ENCODE data around the gene BMP5. TPM values are rescaled to one million over a fixed set of nuclear protein-coding genes. Genes with fewer than 3 reads are reported as not detected.

Gene BMP5
- total RNA-seq, 4 donors from 2014 or later: 0.13 TPM; not detected in 3

GRCh38 chr6:55822815-55823214 lies 52.6 kb downstream of the BMP5 start:
- TF ChIP-seq POLR2AphosphoS5 (IDR thresholded peaks at IDR 0.05) (no peak), POLR2A (IDR thresholded peaks at IDR 0.05) (no peak), EP300 (IDR thresholded peaks at IDR 0.05) (no peak), CTCF (IDR thresholded peaks at IDR 0.05) (no peak)
- 85% methylated on average over 2 of the region's 2 CpGs for WGBS

GRCh38 chr6:55822005-55822404 lies 53.4 kb downstream of the BMP5 start:
- H3K4me1 ChIP-seq: no peaks in the 10 kb centered on the region
- WGBS: 78% methylated on average over 2 of the region's 2 CpGs
- no peaks in the 10 kb centered on the region for H3K27me3 ChIP-seq
- no peaks in the 10 kb centered on the region for H3K36me3 ChIP-seq
- no peak overlapping the region for H3K4me3 ChIP-seq
- DNase-seq (ENCODE audit: low spot score in 2 of 2): no peak
- H3K9me3 ChIP-seq: no peaks in the 10 kb centered on the region
- TF ChIP-seq EP300 (IDR thresholded peaks at IDR 0.05) (no peak), POLR2AphosphoS5 (IDR thresholded peaks at IDR 0.05) (no peak), CTCF (IDR thresholded peaks at IDR 0.05) (no peak), POLR2A (IDR thresholded peaks at IDR 0.05) (no peak)
- H3K27ac ChIP-seq: no peak overlapping the region

More at GRCh38 chr6:55822815-55823214, 52.6 kb downstream of the BMP5 start:
- no peaks in the 10 kb centered on the region for H3K4me1 ChIP-seq
- H3K4me3 ChIP-seq: no peak overlapping the region
- no peaks in the 10 kb centered on the region for H3K9me3 ChIP-seq
- no peaks in the 10 kb centered on the region for H3K27me3 ChIP-seq
- H3K27ac ChIP-seq: no peak overlapping the region
- DNase-seq (ENCODE audit: low spot score in 2 of 2): no peak
- H3K36me3 ChIP-seq: no peaks in the 10 kb centered on the region

- Histone ChIP-seq H3K9me3 (no peaks in the 10 kb centered on the region), H3K4me1 (no peaks in the 10 kb centered on the region), H3K27me3 (no peaks in the 10 kb centered on the region), H3K4me3 (no peak overlapping the region), H3K27ac (no peak overlapping the region), H3K36me3 (no peaks in the 10 kb centered on the region)
- no peak for DNase-seq (ENCODE audit: low spot score in 2 of 2)
- TF ChIP-seq EP300 (IDR thresholded peaks at IDR 0.05) (no peak), POLR2A (IDR thresholded peaks at IDR 0.05) (no peak), CTCF (IDR thresholded peaks at IDR 0.05) (no peak), POLR2AphosphoS5 (IDR thresholded peaks at IDR 0.05) (no peak)
- 77% methylated on average over 1 of the region's 1 CpG for WGBS
Observed at GRCh38 chr6:55820696-55821095, 54.7 kb downstream of the BMP5 start.

GRCh38 chr6:55819811-55820210 lies 55.6 kb downstream of the BMP5 start:
- Histone ChIP-seq H3K36me3 (no peaks in the 10 kb centered on the region), H3K4me1 (no peaks in the 10 kb centered on the region), H3K4me3 (no peak overlapping the region), H3K27ac (no peak overlapping the region), H3K9me3 (no peaks in the 10 kb centered on the region), H3K27me3 (no peaks in the 10 kb centered on the region)
- no peak for TF ChIP-seq POLR2AphosphoS5 (IDR thresholded peaks at IDR 0.05)
- no peak for TF ChIP-seq CTCF (IDR thresholded peaks at IDR 0.05)
- no peak for TF ChIP-seq POLR2A (IDR thresholded peaks at IDR 0.05)
- TF ChIP-seq EP300 (IDR thresholded peaks at IDR 0.05): no peak
- no peak for DNase-seq (ENCODE audit: low spot score in 2 of 2)
- WGBS: 77% methylated on average over 4 of the region's 4 CpGs

- Histone ChIP-seq H3K27me3 (no peaks in the 10 kb centered on the region), H3K27ac (no peak overlapping the region), H3K9me3 (no peaks in the 10 kb centered on the region), H3K4me1 (no peaks in the 10 kb centered on the region), H3K4me3 (no peak overlapping the region), H3K36me3 (no peaks in the 10 kb centered on the region)
- TF ChIP-seq POLR2AphosphoS5 (IDR thresholded peaks at IDR 0.05): no peak
- no peak for TF ChIP-seq EP300 (IDR thresholded peaks at IDR 0.05)
- no peak for TF ChIP-seq POLR2A (IDR thresholded peaks at IDR 0.05)
- TF ChIP-seq CTCF (IDR thresholded peaks at IDR 0.05): no peak
- 61% methylated on average over 2 of the region's 2 CpGs for WGBS
- DNase-seq (ENCODE audit: low spot score in 2 of 2): no peak
Observed at GRCh38 chr6:55818482-55818881, 56.9 kb downstream of the BMP5 start.

Measured in suprapubic skin (tissue), 4 donors.